Liver (tissue), 9 donors: ENCODE data around the gene DNAH17. TPM values are rescaled to one million over a fixed set of nuclear protein-coding genes. Genes with fewer than 3 reads are reported as not detected.
A peak's percentile ranks its signal among the peaks of the same experiment; 100 is the strongest.

ENCODE experiments used
- DNase-seq: peaks from one replicate; pipeline ENCODE4 v3.0.0-alpha.2; 2017; ENCODE audit warnings: low spot score
- H3K27ac ChIP-seq, 2 donors: one replicate each; pipeline ENCODE4 v1.7.0; 2013; ENCODE audit warnings: inconsistent platforms in 2 of 2, low read length in 2 of 2, control low read depth in 1 of 2, low read depth in 1 of 2, mild to moderate bottlenecking in 1 of 2
- H3K27me3 ChIP-seq, 4 donors: one replicate each; pipeline versions ENCODE4 v1.6.1 to v1.7.0; 2013; ENCODE audit warnings: low read length in 3 of 4, inconsistent platforms in 1 of 4, mild to moderate bottlenecking in 1 of 4, moderate library complexity in 1 of 4; ENCODE audit not compliant: control insufficient read depth in 4 of 4, insufficient read depth in 4 of 4
- H3K36me3 ChIP-seq, 4 donors: one replicate each; pipeline versions ENCODE4 v1.6.1 to v1.7.0; 2013; ENCODE audit warnings: low read length in 3 of 4, mild to moderate bottlenecking in 3 of 4, low read depth in 1 of 4, moderate library complexity in 1 of 4; ENCODE audit not compliant: control insufficient read depth in 4 of 4, insufficient read depth in 3 of 4
- H3K4me1 ChIP-seq, 4 donors: one replicate each; pipeline versions ENCODE4 v1.6.1 to v1.7.0; 2013; ENCODE audit warnings: low read length in 3 of 4, mild to moderate bottlenecking in 3 of 4, moderate library complexity in 1 of 4; ENCODE audit not compliant: control insufficient read depth in 4 of 4, insufficient read depth in 4 of 4
- H3K4me3 ChIP-seq, 3 donors: one replicate each; pipeline versions ENCODE4 v1.6.1 to v1.7.0; 2013; ENCODE audit warnings: low read length in 3 of 3, control low read depth in 1 of 3, low read depth in 1 of 3, mild to moderate bottlenecking in 1 of 3
- H3K9ac ChIP-seq, 2 donors: one replicate each; pipeline ENCODE4 v1.7.0; 2013; ENCODE audit warnings: low read length in 2 of 2, mild to moderate bottlenecking in 2 of 2, moderate library complexity in 2 of 2, control low read depth in 1 of 2, low read depth in 1 of 2
- H3K9me3 ChIP-seq, 4 donors: one replicate each; pipeline versions ENCODE4 v1.6.1 to v1.7.0; 2013; ENCODE audit warnings: low read length in 3 of 4; ENCODE audit not compliant: control insufficient read depth in 4 of 4
- EGR1 ChIP-seq, 2 donors: IDR thresholded peaks; 2 replicates each; pipeline ENCODE4 v1.6.1; 2016 to 2018; ENCODE audit warnings: antibody characterized with exemption in 2 of 2, low read depth in 2 of 2
- FOXA1 ChIP-seq: IDR thresholded peaks from 2 replicates; pipeline ENCODE4 v1.6.1; 2016; ENCODE audit warnings: antibody characterized with exemption
- FOXA2 ChIP-seq: IDR thresholded peaks from 2 replicates; pipeline ENCODE4 v1.6.1; 2016; ENCODE audit warnings: antibody characterized with exemption
- GABPA ChIP-seq, 2 donors: IDR thresholded peaks in 1 of 2; conservative IDR thresholded peaks in 1 of 2; 2 replicates each; pipeline ENCODE4 v1.6.1; 2016; ENCODE audit warnings: antibody characterized with exemption in 2 of 2, mild to moderate bottlenecking in 1 of 2, moderate library complexity in 1 of 2
- HNF4A ChIP-seq, 2 donors: conservative IDR thresholded peaks; 2 replicates each; pipeline ENCODE4 v1.6.1; 2016; ENCODE audit warnings: antibody characterized with exemption in 2 of 2, mild to moderate bottlenecking in 2 of 2
- HNF4G ChIP-seq: IDR thresholded peaks from 2 replicates; pipeline ENCODE4 v1.6.1; 2016; ENCODE audit warnings: antibody characterized with exemption
- JUND ChIP-seq, 2 donors: IDR thresholded peaks; 2 replicates each; pipeline ENCODE4 v1.6.1; 2016; ENCODE audit warnings: antibody characterized with exemption in 2 of 2
- NR2F2 ChIP-seq: IDR thresholded peaks from 2 replicates; pipeline ENCODE4 v1.6.1; 2016; ENCODE audit warnings: antibody characterized with exemption
- RXRA ChIP-seq, 2 donors: IDR thresholded peaks; 2 replicates each; pipeline ENCODE4 v1.6.1; 2017 to 2018; ENCODE audit warnings: antibody characterized with exemption in 2 of 2, mild to moderate bottlenecking in 1 of 2
- SP1 ChIP-seq: IDR thresholded peaks from 2 replicates; pipeline ENCODE4 v1.6.1; 2018; ENCODE audit warnings: antibody characterized with exemption, mild to moderate bottlenecking
- YY1 ChIP-seq: IDR thresholded peaks from 2 replicates; pipeline ENCODE4 v1.6.1; 2016; ENCODE audit warnings: antibody characterized with exemption, mild to moderate bottlenecking
- WGBS: extraction: QIAGEN DNeasy Blood & Tissue Kit; methylation state at CpG from one replicate; pipeline ENCODE4 v1.1.7; 2013; 5-methylcytosine and 5-hydroxymethylcytosine counted together
- polyA plus RNA-seq, 2 donors: library from polyadenylated mRNA; stranded (reverse) in 1 of 2; unstranded in 1 of 2; fragments of 200-250 nt in 1 of 2; fragments of >200 nt in 1 of 2; fragmentation: Nextera tagmentation in 1 of 2; extraction: Ambion mirVana in 1 of 2; gene quantifications; one replicate each; pipeline versions ENCODE4 v1.2.1 to v1.2.3, GENCODE V29; 2013 to 2015
- total RNA-seq, 2 donors: library from RNA; depleted of rRNA; stranded (reverse); fragments of >200 nt; gene quantifications; one replicate each; pipeline ENCODE4 v1.2.3, GENCODE V29; 2014
- TF ChIP-seq, protein P1 (sequence below): IDR thresholded peaks from 2 replicates; pipeline ENCODE4 v1.6.1; 2016; ENCODE audit warnings: antibody characterized with exemption
- TF ChIP-seq, protein P2 (sequence below): IDR thresholded peaks from 2 replicates; pipeline ENCODE4 v1.6.1; 2016; ENCODE audit warnings: antibody characterized with exemption, mild to moderate bottlenecking
- TF ChIP-seq, protein P3 (sequence below): IDR thresholded peaks from 2 replicates; pipeline ENCODE4 v1.6.1; 2016; ENCODE audit warnings: antibody characterized with exemption
- TF ChIP-seq, protein P4 (sequence below): fragments of 150-350 bp; IDR thresholded peaks from 2 replicates; pipeline ENCODE4 v1.5.1; 2017; ENCODE audit warnings: improper control_type of control experiment, low read depth, low read length; ENCODE audit not compliant: missing input control
- donor health status: healthy.
- donor health status: healthy.
- donor health status: healthy.
- donor health status: healthy.
- donor health status: healthy.

The DNAH17 gene
- total and polyA plus RNA-seq, 4 donors: 0.09 to 0.79 TPM; not detected in 2

DNA sequence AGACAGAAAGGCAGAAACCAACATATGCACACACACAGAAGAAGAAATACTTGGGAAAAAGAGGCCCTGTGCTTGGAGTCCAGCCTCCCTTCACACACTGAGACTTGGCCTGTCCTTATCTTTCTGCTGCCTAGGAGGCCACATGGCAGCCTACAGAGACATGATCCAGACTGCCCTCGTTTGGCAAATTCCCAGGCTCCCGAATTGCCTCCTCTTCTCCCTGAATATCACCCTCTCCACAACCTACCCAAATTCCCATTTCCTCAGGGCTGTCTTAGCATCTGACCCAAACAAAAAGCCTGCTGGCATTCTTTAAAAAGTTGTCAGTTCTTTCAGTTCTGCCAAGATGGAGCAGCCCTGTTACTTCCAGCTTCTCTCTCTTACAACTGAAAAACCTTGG is 59.8 kb downstream of the DNAH17 start:
- 78% methylated on average over 2 of the region's 2 CpGs for WGBS
- TF ChIP-seq EGR1 (IDR thresholded peaks at IDR 0.05; ENCODE audit: low read depth in 2 of 2): no peak
- peak; percentile 30 for TF ChIP-seq NR2F2
- no peak for DNase-seq
- no peak overlapping the region for H3K4me3 ChIP-seq
- H3K4me1 ChIP-seq: no peaks in the 10 kb centered on the region
- H3K9ac ChIP-seq: no peak overlapping the region
- H3K9me3 ChIP-seq: no peaks in the 10 kb centered on the region
- no peaks in the 10 kb centered on the region for H3K27me3 ChIP-seq
- no peak overlapping the region for H3K27ac ChIP-seq
- H3K36me3 ChIP-seq: no peaks in the 10 kb centered on the region

DNA sequence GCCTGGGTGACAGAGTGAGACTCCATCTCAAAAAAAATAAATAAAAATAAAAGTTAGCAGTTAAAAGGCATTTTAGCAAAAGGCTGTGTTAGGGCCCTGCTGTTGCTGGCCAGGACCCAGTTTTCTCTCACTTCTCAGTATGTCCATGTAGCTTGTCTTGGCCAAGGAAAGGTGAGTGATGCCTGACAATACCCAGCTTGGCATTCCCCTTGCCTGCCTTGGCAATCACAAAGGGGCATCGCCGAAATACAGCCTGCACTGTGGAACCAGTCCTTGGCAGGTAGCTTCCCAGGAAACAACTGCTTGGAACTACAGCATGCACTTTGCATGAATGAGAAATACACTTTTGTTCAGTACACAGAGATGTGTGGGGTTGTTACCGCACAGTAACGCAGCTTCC is 61.7 kb downstream of the DNAH17 start:
- WGBS: 94% methylated on average over 4 of the region's 4 CpGs
- Histone ChIP-seq H3K4me3 (no peak overlapping the region), H3K27me3 (no peaks in the 10 kb centered on the region), H3K9ac (no peak overlapping the region), H3K27ac (no peak overlapping the region), H3K9me3 (no peaks in the 10 kb centered on the region), H3K36me3 (no peaks in the 10 kb centered on the region), H3K4me1 (no peaks in the 10 kb centered on the region)
- DNase-seq: no peak
- TF ChIP-seq YY1 (no peak), NR2F2 (no peak), SP1 (no peak), FOXA1 (no peak), RXRA (IDR thresholded peaks at IDR 0.05) (no peak), HNF4A (conservative IDR thresholded peaks at IDR 0.05) (no peak), GABPA (IDR thresholded peaks at IDR 0.05 in 1 of 2, conservative IDR thresholded peaks at IDR 0.05 in 1 of 2) (no peak), HNF4G (no peak), JUND (IDR thresholded peaks at IDR 0.05) (no peak), FOXA2 (no peak), EGR1 (IDR thresholded peaks at IDR 0.05; ENCODE audit: low read depth in 2 of 2) (no peak)
- TF ChIP-seq, protein P1, sequence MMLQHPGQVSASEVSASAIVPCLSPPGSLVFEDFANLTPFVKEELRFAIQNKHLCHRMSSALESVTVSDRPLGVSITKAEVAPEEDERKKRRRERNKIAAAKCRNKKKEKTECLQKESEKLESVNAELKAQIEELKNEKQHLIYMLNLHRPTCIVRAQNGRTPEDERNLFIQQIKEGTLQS: no peak
- TF ChIP-seq, protein P2, sequence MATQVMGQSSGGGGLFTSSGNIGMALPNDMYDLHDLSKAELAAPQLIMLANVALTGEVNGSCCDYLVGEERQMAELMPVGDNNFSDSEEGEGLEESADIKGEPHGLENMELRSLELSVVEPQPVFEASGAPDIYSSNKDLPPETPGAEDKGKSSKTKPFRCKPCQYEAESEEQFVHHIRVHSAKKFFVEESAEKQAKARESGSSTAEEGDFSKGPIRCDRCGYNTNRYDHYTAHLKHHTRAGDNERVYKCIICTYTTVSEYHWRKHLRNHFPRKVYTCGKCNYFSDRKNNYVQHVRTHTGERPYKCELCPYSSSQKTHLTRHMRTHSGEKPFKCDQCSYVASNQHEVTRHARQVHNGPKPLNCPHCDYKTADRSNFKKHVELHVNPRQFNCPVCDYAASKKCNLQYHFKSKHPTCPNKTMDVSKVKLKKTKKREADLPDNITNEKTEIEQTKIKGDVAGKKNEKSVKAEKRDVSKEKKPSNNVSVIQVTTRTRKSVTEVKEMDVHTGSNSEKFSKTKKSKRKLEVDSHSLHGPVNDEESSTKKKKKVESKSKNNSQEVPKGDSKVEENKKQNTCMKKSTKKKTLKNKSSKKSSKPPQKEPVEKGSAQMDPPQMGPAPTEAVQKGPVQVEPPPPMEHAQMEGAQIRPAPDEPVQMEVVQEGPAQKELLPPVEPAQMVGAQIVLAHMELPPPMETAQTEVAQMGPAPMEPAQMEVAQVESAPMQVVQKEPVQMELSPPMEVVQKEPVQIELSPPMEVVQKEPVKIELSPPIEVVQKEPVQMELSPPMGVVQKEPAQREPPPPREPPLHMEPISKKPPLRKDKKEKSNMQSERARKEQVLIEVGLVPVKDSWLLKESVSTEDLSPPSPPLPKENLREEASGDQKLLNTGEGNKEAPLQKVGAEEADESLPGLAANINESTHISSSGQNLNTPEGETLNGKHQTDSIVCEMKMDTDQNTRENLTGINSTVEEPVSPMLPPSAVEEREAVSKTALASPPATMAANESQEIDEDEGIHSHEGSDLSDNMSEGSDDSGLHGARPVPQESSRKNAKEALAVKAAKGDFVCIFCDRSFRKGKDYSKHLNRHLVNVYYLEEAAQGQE: no peak
- TF ChIP-seq, protein P3, sequence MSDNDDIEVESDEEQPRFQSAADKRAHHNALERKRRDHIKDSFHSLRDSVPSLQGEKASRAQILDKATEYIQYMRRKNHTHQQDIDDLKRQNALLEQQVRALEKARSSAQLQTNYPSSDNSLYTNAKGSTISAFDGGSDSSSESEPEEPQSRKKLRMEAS: no peak
- TF ChIP-seq, protein P4, sequence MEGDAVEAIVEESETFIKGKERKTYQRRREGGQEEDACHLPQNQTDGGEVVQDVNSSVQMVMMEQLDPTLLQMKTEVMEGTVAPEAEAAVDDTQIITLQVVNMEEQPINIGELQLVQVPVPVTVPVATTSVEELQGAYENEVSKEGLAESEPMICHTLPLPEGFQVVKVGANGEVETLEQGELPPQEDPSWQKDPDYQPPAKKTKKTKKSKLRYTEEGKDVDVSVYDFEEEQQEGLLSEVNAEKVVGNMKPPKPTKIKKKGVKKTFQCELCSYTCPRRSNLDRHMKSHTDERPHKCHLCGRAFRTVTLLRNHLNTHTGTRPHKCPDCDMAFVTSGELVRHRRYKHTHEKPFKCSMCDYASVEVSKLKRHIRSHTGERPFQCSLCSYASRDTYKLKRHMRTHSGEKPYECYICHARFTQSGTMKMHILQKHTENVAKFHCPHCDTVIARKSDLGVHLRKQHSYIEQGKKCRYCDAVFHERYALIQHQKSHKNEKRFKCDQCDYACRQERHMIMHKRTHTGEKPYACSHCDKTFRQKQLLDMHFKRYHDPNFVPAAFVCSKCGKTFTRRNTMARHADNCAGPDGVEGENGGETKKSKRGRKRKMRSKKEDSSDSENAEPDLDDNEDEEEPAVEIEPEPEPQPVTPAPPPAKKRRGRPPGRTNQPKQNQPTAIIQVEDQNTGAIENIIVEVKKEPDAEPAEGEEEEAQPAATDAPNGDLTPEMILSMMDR: no peak
